H1 (cell line): Measurements from ENCODE around the gene ELL2. TPM values are rescaled to one million over a fixed set of nuclear protein-coding genes. Genes with fewer than 3 reads are reported as not detected.

Experiments used
- CBX8 ChIP-seq: fragments of 300-800, 300-1000 bp; sonication (generic); IDR thresholded peaks from 2 replicates; pipeline ENCODE4 v1.7.1; 2016; ENCODE audit warnings: low read depth, low read length, borderline replicate concordance
- KDM4A ChIP-seq: IDR thresholded peaks from one replicate; pipeline ENCODE4 v1.7.1; 2012; ENCODE audit warnings: low read depth, mild to moderate bottlenecking, moderate library complexity, low read length, inconsistent platforms; ENCODE audit not compliant: severe bottlenecking
- POLR2A ChIP-seq, 2 experiments: IDR thresholded peaks; 1 replicate in 1 of 2; 2 replicates in 1 of 2; pipeline ENCODE4 v1.6.1; 2011; ENCODE audit warnings: low read depth in 2 of 2, low read length in 2 of 2, mild to moderate bottlenecking in 2 of 2; ENCODE audit errors: control extremely low read depth in 1 of 2
- RAD21 ChIP-seq, 2 experiments: IDR thresholded peaks in 1 of 2; conservative IDR thresholded peaks in 1 of 2; 2 replicates each; pipeline ENCODE4 v1.6.1; 2011; ENCODE audit warnings: low read depth in 2 of 2, low read length in 2 of 2, improper control_type of control experiment in 1 of 2, inconsistent platforms in 1 of 2, mild to moderate bottlenecking in 1 of 2, moderate library complexity in 1 of 2
- SIX5 ChIP-seq: IDR thresholded peaks from 2 replicates; pipeline ENCODE4 v1.6.1; 2011; ENCODE audit warnings: mild to moderate bottlenecking, low read depth, low read length
- TBP ChIP-seq: IDR thresholded peaks from 2 replicates; pipeline ENCODE4 v1.6.1; 2011; ENCODE audit warnings: low read depth, low read length, improper control_type of control experiment
- ZNF274 ChIP-seq: IDR thresholded peaks from 2 replicates; pipeline ENCODE4 v1.7.0; 2012; ENCODE audit warnings: low read length, borderline replicate concordance; ENCODE audit errors: extremely low read depth
- polyA plus RNA-seq, 7 experiments: library from polyadenylated mRNA; depleted of rRNA in 3 of 7; stranded (reverse) in 5 of 7; unstranded in 2 of 7; fragments of >200 nt in 5 of 7; fragments of 200-250 nt in 2 of 7; gene quantifications; 1 replicate in 5 of 7; 2 replicates in 1 of 7; 4 replicates in 1 of 7; pipeline versions ENCODE4 v1.2.1 to v1.2.3, GENCODE V29; 2011 to 2013; ENCODE audit warnings: missing spikeins in 2 of 7, mixed read lengths in 2 of 7
- total RNA-seq: library from RNA; stranded (reverse); fragmentation: NEBNext Ultra II Directional; extraction: Animal tissue kit (Norgen Biotek cat#: 25700); gene quantifications from 2 replicates; pipeline ENCODE4 v1.2.1, GENCODE V29; 2021

Gene ELL2
- total and polyA plus RNA-seq, 2 of the 8 experiments (the other 6 are each of a cell fraction or from before 2014, with no cell fraction given) = 6.3 to 29.4 TPM

GRCh38 chr5:95989283-95990048 lies 27.8 kb upstream of the ELL2 start (continued):
- no peak for TF ChIP-seq RAD21 (IDR thresholded peaks at IDR 0.05 in 1 of 2, conservative IDR thresholded peaks at IDR 0.05 in 1 of 2; ENCODE audit: low read depth in 2 of 2, low read length in 2 of 2)
- TF ChIP-seq TBP = no peak
- TF ChIP-seq KDM4A = no peak
- TF ChIP-seq CBX8 = no peak
- no peak for TF ChIP-seq ZNF274
- TF ChIP-seq SIX5 = no peak
- TF ChIP-seq POLR2A (IDR thresholded peaks at IDR 0.05; ENCODE audit: control extremely low read depth in 1 of 2, low read depth in 2 of 2, low read length in 2 of 2) = no peak
